SU-DHL-6 (cell line): ENCODE results near the gene CREG2.

Experiments used
- H2AFZ ChIP-seq: fragments of 200-600 bp; sonication (generic); 2 replicates; pipeline ENCODE4 v1.6.1; 2014; ENCODE audit warnings: low read depth, mild to moderate bottlenecking, moderate library complexity, mixed read lengths, antibody characterized with exemption, low read length; ENCODE audit not compliant: severe bottlenecking
- H3F3A ChIP-seq: fragments of 200-600 bp; shearing (Covaris generic); 2 replicates; pipeline ENCODE4 v1.6.0; 2016; ENCODE audit warnings: antibody characterized with exemption, mild to moderate bottlenecking; ENCODE audit not compliant: insufficient read depth
- H3K27ac ChIP-seq: fragments of 200-600 bp; sonication (generic); 2 replicates; pipeline ENCODE4 v1.5.1; 2016; ENCODE audit warnings: low read depth, mild to moderate bottlenecking, low read length, moderate library complexity, mixed read lengths
- H3K27me3 ChIP-seq: fragments of 200-600 bp; sonication (generic), shearing (Covaris generic); 2 replicates; pipeline ENCODE4 v1.6.0; 2014; ENCODE audit warnings: mild to moderate bottlenecking, low read length
- H3K36me3 ChIP-seq: fragments of 200-600 bp; sonication (generic); 2 replicates; pipeline ENCODE4 v1.6.1; 2014; ENCODE audit warnings: mild to moderate bottlenecking, low read length, mixed read lengths
- H3K4me2 ChIP-seq: fragments of 300-600, 200-600 bp; shearing (Covaris generic), sonication (generic); 2 replicates; pipeline ENCODE4 v1.6.0; 2014; ENCODE audit warnings: low read length, low read depth, mild to moderate bottlenecking; ENCODE audit not compliant: poor library complexity, severe bottlenecking
- H3K4me3 ChIP-seq: fragments of 200-600 bp; sonication (generic); 2 replicates; pipeline ENCODE4 v1.5.1; 2014; ENCODE audit warnings: antibody characterized with exemption, low read length, mild to moderate bottlenecking, mixed read lengths; ENCODE audit not compliant: insufficient read depth, poor library complexity, severe bottlenecking
- H3K79me2 ChIP-seq: fragments of 200-600 bp; sonication (generic); 2 replicates; pipeline ENCODE4 v1.6.1; 2014; ENCODE audit warnings: mild to moderate bottlenecking, low read length, moderate library complexity; ENCODE audit not compliant: insufficient read depth
- H3K9ac ChIP-seq: fragments of 200-600 bp; sonication (generic); 2 replicates; pipeline ENCODE4 v1.7.0; 2014; ENCODE audit warnings: mild to moderate bottlenecking, low read length
- H3K9me2 ChIP-seq: fragments of 200-600 bp; sonication (generic); replicated peaks from 2 replicates; pipeline ENCODE4 v1.6.1; 2014; ENCODE audit warnings: low read length; ENCODE audit not compliant: insufficient read depth
- H3K9me3 ChIP-seq: fragments of 200-600 bp; sonication (generic); 2 replicates; pipeline ENCODE4 v1.6.1; 2014; ENCODE audit warnings: low read length, mixed read lengths; ENCODE audit not compliant: insufficient read depth
- H4K20me1 ChIP-seq: fragments of 200-600 bp; sonication (generic); 2 replicates; pipeline ENCODE4 v1.6.1; 2014; ENCODE audit warnings: low read depth, mild to moderate bottlenecking, antibody characterized with exemption, low read length, moderate library complexity, mixed read lengths
- CTCF ChIP-seq: fragments of 200-600 bp; sonication (generic); IDR thresholded peaks from one replicate; pipeline ENCODE4 v1.5.1; 2017; ENCODE audit warnings: antibody characterized with exemption, mild to moderate bottlenecking, low read length, moderate library complexity; ENCODE audit not compliant: insufficient read depth, poor library complexity, severe bottlenecking
- EZH2phosphoT487 ChIP-seq: fragments of 200-600 bp; sonication (generic), shearing (Covaris generic); conservative IDR thresholded peaks from 2 replicates; pipeline ENCODE4 v1.6.1; 2018; ENCODE audit warnings: mild to moderate bottlenecking, antibody characterized with exemption, low read length, moderate library complexity, mixed read lengths

The CREG2 gene

GRCh38 chr2:101400048-101400447, 12.7 kb upstream of the CREG2 start:
- Histone ChIP-seq H3K36me3 (no peaks in the 10 kb centered on the region), H3K79me2 (no peaks in the 10 kb centered on the region), H3K4me2 (no peak overlapping the region), H3K9me3 (no peaks in the 10 kb centered on the region), H4K20me1 (no peaks in the 10 kb centered on the region), H3K4me3 (no peak overlapping the region), H3K9me2 (no peaks in the 10 kb centered on the region), H3K27me3 (no peaks in the 10 kb centered on the region), H3F3A (no peaks in the 10 kb centered on the region), H3K9ac (no peak overlapping the region), H2AFZ (no peak overlapping the region), H3K27ac (no peak overlapping the region)
- TF ChIP-seq EZH2phosphoT487: no peak
- no peak for TF ChIP-seq CTCF

GRCh38 chr2:101399021-101399799, 11.9 kb upstream of the CREG2 start:
- Histone ChIP-seq H3K27ac (no peak overlapping the region), H3K27me3 (no peaks in the 10 kb centered on the region), H3K4me2 (no peak overlapping the region)

GRCh38 chr2:101398116-101398821, 11.0 kb upstream of the CREG2 start:
- Histone ChIP-seq H3K27me3 (no peaks in the 10 kb centered on the region), H3K79me2 (no peaks in the 10 kb centered on the region), H4K20me1 (no peaks in the 10 kb centered on the region), H3K4me2 (no peak overlapping the region), H3K9me3 (no peaks in the 10 kb centered on the region), H3F3A (no peaks in the 10 kb centered on the region), H2AFZ (no peak overlapping the region), H3K27ac (no peak overlapping the region), H3K9ac (no peak overlapping the region), H3K4me3 (no peak overlapping the region), H3K9me2 (no peaks in the 10 kb centered on the region), H3K36me3 (no peaks in the 10 kb centered on the region)
- no peak for TF ChIP-seq CTCF
- no peak for TF ChIP-seq EZH2phosphoT487

More at GRCh38 chr2:101399021-101399799, 11.9 kb upstream of the CREG2 start:
- no peak for TF ChIP-seq EZH2phosphoT487
- TF ChIP-seq CTCF: no peak
- Histone ChIP-seq H3K79me2 (no peaks in the 10 kb centered on the region), H3K36me3 (no peaks in the 10 kb centered on the region), H3K9me3 (no peaks in the 10 kb centered on the region), H3K9ac (no peak overlapping the region), H4K20me1 (no peaks in the 10 kb centered on the region), H3K4me3 (no peak overlapping the region), H3F3A (no peaks in the 10 kb centered on the region), H3K9me2 (no peaks in the 10 kb centered on the region), H2AFZ (no peak overlapping the region)
